Neural cell (in vitro differentiated cells): ENCODE data around the gene MIAT. TPM values are rescaled to one million over a fixed set of nuclear protein-coding genes. Genes with fewer than 3 reads are reported as not detected.

Experiments used
- H2AFZ ChIP-seq: fragments of 200-600, 300-800 bp; sonication (generic), shearing (Covaris generic); 2 replicates; pipeline ENCODE4 v1.6.0; 2014; ENCODE audit warnings: low read depth, mild to moderate bottlenecking, antibody characterized with exemption, low read length, moderate library complexity
- H3F3A ChIP-seq: fragments of 200-600 bp; shearing (Covaris generic); 2 replicates; pipeline ENCODE4 v1.6.1; 2016; ENCODE audit warnings: mild to moderate bottlenecking, moderate library complexity, mixed read lengths, antibody characterized with exemption, low read length; ENCODE audit not compliant: insufficient read depth, poor library complexity, severe bottlenecking
- H3K27ac ChIP-seq: fragments of 200-600, 300-800 bp; sonication (generic), shearing (Covaris generic); 2 replicates; pipeline ENCODE4 v1.5.1; 2014; ENCODE audit warnings: mild to moderate bottlenecking, low read length, moderate library complexity
- H3K27me3 ChIP-seq: fragments of 300-800, 200-600 bp; sonication (generic), shearing (Covaris generic); 2 replicates; pipeline ENCODE4 v1.6.0; 2014; ENCODE audit warnings: mild to moderate bottlenecking, low read depth, low read length, moderate library complexity; ENCODE audit not compliant: insufficient read depth
- H3K36me3 ChIP-seq: fragments of 300-800, 200-600 bp; sonication (generic), shearing (Covaris generic); 2 replicates; pipeline ENCODE4 v1.5.1; 2014; ENCODE audit warnings: mild to moderate bottlenecking, antibody characterized with exemption, low read length, moderate library complexity; ENCODE audit not compliant: insufficient read depth
- H3K4me2 ChIP-seq: fragments of 300-800, 200-600 bp; sonication (generic), shearing (Covaris generic); 2 replicates; pipeline ENCODE4 v1.6.0; 2014; ENCODE audit warnings: mild to moderate bottlenecking, low read length
- H3K4me3 ChIP-seq: fragments of 300-800, 200-600 bp; sonication (generic), shearing (Covaris generic); 2 replicates; pipeline ENCODE4 v1.5.1; 2014; ENCODE audit warnings: mild to moderate bottlenecking, low read length, moderate library complexity
- H3K79me2 ChIP-seq: fragments of 200-600 bp; shearing (Covaris generic); replicated peaks from 2 replicates; pipeline ENCODE4 v1.6.0; 2014; ENCODE audit warnings: mild to moderate bottlenecking, low read length, moderate library complexity; ENCODE audit not compliant: insufficient read depth
- H3K9ac ChIP-seq: fragments of 300-800, 200-600 bp; sonication (generic), shearing (Covaris generic); 2 replicates; pipeline ENCODE4 v1.6.1; 2016; ENCODE audit warnings: mild to moderate bottlenecking, low read length, mixed read lengths
- H3K9me2 ChIP-seq: fragments of 200-600 bp; shearing (Covaris generic); 2 replicates; pipeline ENCODE4 v1.6.1; 2016; ENCODE audit warnings: mild to moderate bottlenecking, low read length, mixed read lengths; ENCODE audit not compliant: insufficient read depth
- H3K9me3 ChIP-seq: fragments of 200-600, 300-800 bp; sonication (generic), shearing (Covaris generic); 2 replicates; pipeline ENCODE4 v1.6.1; 2016; ENCODE audit warnings: mild to moderate bottlenecking, mixed run types, low read length, moderate library complexity, mixed read lengths
- H4K20me1 ChIP-seq: fragments of 200-600 bp; shearing (Covaris generic); 2 replicates; pipeline ENCODE4 v1.6.1; 2016; ENCODE audit warnings: mild to moderate bottlenecking, mixed run types; ENCODE audit not compliant: insufficient read depth
- EP300 ChIP-seq: fragments of 450-650 bp; conservative IDR thresholded peaks from 2 replicates; pipeline ENCODE4 v1.6.1; 2014; ENCODE audit warnings: antibody characterized with exemption, mild to moderate bottlenecking, moderate library complexity; ENCODE audit not compliant: poor library complexity, severe bottlenecking
- EZH2 ChIP-seq: fragments of 200-600, 300-800 bp; shearing (Covaris generic), sonication (generic); IDR thresholded peaks from 2 replicates; pipeline ENCODE4 v1.6.1; 2014; ENCODE audit warnings: antibody characterized with exemption, low read length, borderline replicate concordance, mild to moderate bottlenecking; ENCODE audit not compliant: insufficient read depth, poor library complexity, severe bottlenecking
- MXI1 ChIP-seq: fragments of 450-650 bp; conservative IDR thresholded peaks from 2 replicates; pipeline ENCODE4 v1.6.1; 2014; ENCODE audit warnings: antibody characterized with exemption, mild to moderate bottlenecking; ENCODE audit not compliant: poor library complexity, severe bottlenecking
- POLR2AphosphoS5 ChIP-seq: IDR thresholded peaks from 2 replicates; pipeline ENCODE4 v1.6.1; 2012
- RAD21 ChIP-seq: fragments of 450-650 bp; conservative IDR thresholded peaks from 2 replicates; pipeline ENCODE4 v1.6.1; 2014; ENCODE audit warnings: antibody characterized with exemption, mild to moderate bottlenecking, moderate library complexity
- SMC3 ChIP-seq: fragments of 450-650 bp; conservative IDR thresholded peaks from 2 replicates; pipeline ENCODE4 v1.6.1; 2014; ENCODE audit warnings: antibody characterized with exemption, mild to moderate bottlenecking, moderate library complexity; ENCODE audit not compliant: poor library complexity
- TAF1 ChIP-seq: IDR thresholded peaks from 2 replicates; pipeline ENCODE4 v1.6.1; 2012; ENCODE audit warnings: low read depth
- polyA plus RNA-seq: library from polyadenylated mRNA; depleted of rRNA; stranded (reverse); fragments of >200 nt; gene quantifications from 2 replicates; pipeline ENCODE4 v1.2.3, GENCODE V29; 2014
- TF ChIP-seq, protein P1 (sequence below): IDR thresholded peaks from 2 replicates; pipeline ENCODE4 v1.6.1; 2012; ENCODE audit warnings: borderline replicate concordance
- TF ChIP-seq, protein P2 (sequence below): fragments of 450-650 bp; IDR thresholded peaks from 2 replicates; pipeline ENCODE4 v1.5.1; 2014; ENCODE audit warnings: antibody characterized with exemption, mild to moderate bottlenecking, moderate library complexity; ENCODE audit not compliant: poor library complexity, severe bottlenecking

The MIAT gene
- polyA plus RNA-seq, 1 donor from 2014 or later = 529 TPM

DNA sequence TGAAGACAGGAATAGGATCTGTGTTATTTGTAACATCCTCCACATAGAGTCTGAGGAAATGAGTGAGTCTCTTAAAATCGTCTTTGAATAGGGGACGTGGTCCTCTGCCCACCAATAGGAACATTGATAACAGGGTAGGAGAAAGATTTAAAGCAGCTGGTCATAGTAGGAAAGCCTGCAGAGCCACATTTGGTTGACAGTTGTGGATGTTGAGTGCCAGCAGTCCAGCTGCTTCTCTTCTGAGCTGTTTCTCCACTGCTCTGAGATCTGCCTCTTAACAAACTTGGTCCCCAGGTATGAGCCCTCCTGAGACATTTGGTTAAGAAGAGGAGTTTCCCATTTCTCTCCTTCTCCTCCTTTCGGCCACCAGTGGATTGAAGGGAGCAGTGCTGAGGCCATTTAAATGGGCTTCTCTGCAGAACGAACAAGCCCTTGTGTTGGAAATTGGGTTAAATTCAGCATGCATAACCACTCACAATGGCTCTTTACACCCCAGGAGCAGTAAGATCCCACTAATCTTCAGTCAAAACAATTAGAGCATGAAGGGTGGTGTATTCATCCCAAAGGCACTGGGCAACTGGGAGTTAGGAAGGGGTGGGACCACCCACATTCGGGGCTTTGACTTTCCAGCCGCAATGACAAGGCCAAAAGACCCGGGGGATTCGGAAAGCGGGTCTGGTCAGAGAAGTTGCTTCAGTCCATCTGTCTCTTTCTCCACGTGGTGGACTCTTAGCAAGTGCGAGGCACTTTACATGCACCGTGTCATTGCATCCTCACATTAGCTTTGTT, 32.3 kb downstream of the MIAT start:
- no peak overlapping the region for H2AFZ ChIP-seq
- H3K9me3 ChIP-seq = no peaks in the 10 kb centered on the region
- H3F3A ChIP-seq = no peaks in the 10 kb centered on the region
- no peaks in the 10 kb centered on the region for H4K20me1 ChIP-seq
- peaks cover 4% of the 10 kb centered on the region for H3K27me3 ChIP-seq
- H3K36me3 ChIP-seq = no peaks in the 10 kb centered on the region
- no peak overlapping the region for H3K9ac ChIP-seq
- H3K79me2 ChIP-seq = no peaks in the 10 kb centered on the region
- no peak for TF ChIP-seq EZH2
- TF ChIP-seq, protein P1, sequence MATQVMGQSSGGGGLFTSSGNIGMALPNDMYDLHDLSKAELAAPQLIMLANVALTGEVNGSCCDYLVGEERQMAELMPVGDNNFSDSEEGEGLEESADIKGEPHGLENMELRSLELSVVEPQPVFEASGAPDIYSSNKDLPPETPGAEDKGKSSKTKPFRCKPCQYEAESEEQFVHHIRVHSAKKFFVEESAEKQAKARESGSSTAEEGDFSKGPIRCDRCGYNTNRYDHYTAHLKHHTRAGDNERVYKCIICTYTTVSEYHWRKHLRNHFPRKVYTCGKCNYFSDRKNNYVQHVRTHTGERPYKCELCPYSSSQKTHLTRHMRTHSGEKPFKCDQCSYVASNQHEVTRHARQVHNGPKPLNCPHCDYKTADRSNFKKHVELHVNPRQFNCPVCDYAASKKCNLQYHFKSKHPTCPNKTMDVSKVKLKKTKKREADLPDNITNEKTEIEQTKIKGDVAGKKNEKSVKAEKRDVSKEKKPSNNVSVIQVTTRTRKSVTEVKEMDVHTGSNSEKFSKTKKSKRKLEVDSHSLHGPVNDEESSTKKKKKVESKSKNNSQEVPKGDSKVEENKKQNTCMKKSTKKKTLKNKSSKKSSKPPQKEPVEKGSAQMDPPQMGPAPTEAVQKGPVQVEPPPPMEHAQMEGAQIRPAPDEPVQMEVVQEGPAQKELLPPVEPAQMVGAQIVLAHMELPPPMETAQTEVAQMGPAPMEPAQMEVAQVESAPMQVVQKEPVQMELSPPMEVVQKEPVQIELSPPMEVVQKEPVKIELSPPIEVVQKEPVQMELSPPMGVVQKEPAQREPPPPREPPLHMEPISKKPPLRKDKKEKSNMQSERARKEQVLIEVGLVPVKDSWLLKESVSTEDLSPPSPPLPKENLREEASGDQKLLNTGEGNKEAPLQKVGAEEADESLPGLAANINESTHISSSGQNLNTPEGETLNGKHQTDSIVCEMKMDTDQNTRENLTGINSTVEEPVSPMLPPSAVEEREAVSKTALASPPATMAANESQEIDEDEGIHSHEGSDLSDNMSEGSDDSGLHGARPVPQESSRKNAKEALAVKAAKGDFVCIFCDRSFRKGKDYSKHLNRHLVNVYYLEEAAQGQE = no peak
- TF ChIP-seq, protein P2, sequence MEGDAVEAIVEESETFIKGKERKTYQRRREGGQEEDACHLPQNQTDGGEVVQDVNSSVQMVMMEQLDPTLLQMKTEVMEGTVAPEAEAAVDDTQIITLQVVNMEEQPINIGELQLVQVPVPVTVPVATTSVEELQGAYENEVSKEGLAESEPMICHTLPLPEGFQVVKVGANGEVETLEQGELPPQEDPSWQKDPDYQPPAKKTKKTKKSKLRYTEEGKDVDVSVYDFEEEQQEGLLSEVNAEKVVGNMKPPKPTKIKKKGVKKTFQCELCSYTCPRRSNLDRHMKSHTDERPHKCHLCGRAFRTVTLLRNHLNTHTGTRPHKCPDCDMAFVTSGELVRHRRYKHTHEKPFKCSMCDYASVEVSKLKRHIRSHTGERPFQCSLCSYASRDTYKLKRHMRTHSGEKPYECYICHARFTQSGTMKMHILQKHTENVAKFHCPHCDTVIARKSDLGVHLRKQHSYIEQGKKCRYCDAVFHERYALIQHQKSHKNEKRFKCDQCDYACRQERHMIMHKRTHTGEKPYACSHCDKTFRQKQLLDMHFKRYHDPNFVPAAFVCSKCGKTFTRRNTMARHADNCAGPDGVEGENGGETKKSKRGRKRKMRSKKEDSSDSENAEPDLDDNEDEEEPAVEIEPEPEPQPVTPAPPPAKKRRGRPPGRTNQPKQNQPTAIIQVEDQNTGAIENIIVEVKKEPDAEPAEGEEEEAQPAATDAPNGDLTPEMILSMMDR = no peak
- TF ChIP-seq EP300 = no peak
- no peak for TF ChIP-seq TAF1
- no peak for TF ChIP-seq POLR2AphosphoS5
- TF ChIP-seq SMC3 = no peak
- no peak for TF ChIP-seq MXI1
- TF ChIP-seq RAD21 = no peak
- H3K4me3 ChIP-seq = no peak overlapping the region
- H3K9me2 ChIP-seq = no peaks in the 10 kb centered on the region
- no peak overlapping the region for H3K27ac ChIP-seq
- H3K4me2 ChIP-seq = no peak overlapping the region

DNA sequence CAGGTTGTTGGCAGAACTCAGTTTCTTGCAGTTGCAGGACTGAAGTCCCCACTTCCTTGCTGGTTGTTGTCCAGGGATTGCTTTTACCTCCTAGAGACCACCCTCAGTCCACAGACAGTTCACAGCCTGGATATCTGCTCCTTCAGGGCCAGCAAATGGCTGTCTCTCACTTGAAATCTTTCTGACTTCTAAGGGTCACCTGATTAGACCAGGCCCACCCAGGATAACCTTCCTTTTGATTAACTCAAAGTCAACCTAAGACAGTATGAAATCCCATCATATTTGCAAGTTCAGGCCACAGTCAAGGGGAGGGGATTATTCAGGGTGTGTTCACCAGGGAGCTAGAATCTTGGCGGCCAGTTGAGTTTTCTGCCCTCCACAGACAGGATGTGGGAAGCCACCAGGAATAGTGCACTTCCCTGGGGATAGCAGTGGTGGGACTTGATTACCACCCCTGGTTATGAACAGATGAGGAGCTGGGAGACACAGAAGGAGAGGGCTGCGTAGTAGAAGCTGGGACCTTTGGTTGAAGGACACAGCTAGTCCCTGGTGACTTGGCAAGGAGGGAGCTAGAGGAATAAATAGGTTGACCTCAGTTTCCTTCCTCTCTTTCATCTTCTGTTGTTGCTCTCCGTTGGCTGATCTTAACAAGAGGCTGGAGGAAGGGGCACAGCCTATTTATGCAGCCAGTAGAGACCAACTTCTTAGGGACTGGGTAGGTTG, 33.4 kb downstream of the MIAT start:
- H3K27me3 ChIP-seq = peaks cover 4% of the 10 kb centered on the region
- no peak overlapping the region for H3K9ac ChIP-seq
- no peaks in the 10 kb centered on the region for H3K79me2 ChIP-seq
- H4K20me1 ChIP-seq = no peaks in the 10 kb centered on the region
- H3K27ac ChIP-seq = no peak overlapping the region
- H3K9me3 ChIP-seq = no peaks in the 10 kb centered on the region
- no peaks in the 10 kb centered on the region for H3K9me2 ChIP-seq
- no peak overlapping the region for H3K4me2 ChIP-seq
- no peak for TF ChIP-seq RAD21
- TF ChIP-seq MXI1 = no peak
- H2AFZ ChIP-seq = no peak overlapping the region
- H3F3A ChIP-seq = no peaks in the 10 kb centered on the region
- H3K36me3 ChIP-seq = no peaks in the 10 kb centered on the region
- no peak overlapping the region for H3K4me3 ChIP-seq
